Upper lobe of left lung (tissue), 4 donors: ENCODE results near the gene PKD2.

Experiments used
- EP300 ChIP-seq, 4 donors: sonication (generic); formaldehyde crosslinking; IDR thresholded peaks; one replicate each; pipeline ENCODE4 v1.5.1; 2017; ENCODE audit warnings: antibody characterized with exemption in 4 of 4, control low read depth in 2 of 4
- POLR2A ChIP-seq, 4 donors: fragments of 450-650 bp; IDR thresholded peaks; one replicate each; pipeline ENCODE4 v1.5.1; 2016 to 2017; ENCODE audit warnings: antibody characterized with exemption in 4 of 4, mild to moderate bottlenecking in 2 of 4
- POLR2AphosphoS5 ChIP-seq, 2 donors: sonication (generic); formaldehyde crosslinking; IDR thresholded peaks; one replicate each; pipeline ENCODE4 v1.5.1; 2017; ENCODE audit warnings: antibody characterized with exemption in 2 of 2
- TF ChIP-seq, protein P1 (sequence below), 6 experiments: fragments of 450-650 bp in 4 of 6; fragments of 200-600 bp in 2 of 6; sonication (generic) in 2 of 6; IDR thresholded peaks; one replicate each; pipeline ENCODE4 v1.5.1; 2016 to 2019; ENCODE audit warnings: antibody characterized with exemption in 6 of 6

DNA sequence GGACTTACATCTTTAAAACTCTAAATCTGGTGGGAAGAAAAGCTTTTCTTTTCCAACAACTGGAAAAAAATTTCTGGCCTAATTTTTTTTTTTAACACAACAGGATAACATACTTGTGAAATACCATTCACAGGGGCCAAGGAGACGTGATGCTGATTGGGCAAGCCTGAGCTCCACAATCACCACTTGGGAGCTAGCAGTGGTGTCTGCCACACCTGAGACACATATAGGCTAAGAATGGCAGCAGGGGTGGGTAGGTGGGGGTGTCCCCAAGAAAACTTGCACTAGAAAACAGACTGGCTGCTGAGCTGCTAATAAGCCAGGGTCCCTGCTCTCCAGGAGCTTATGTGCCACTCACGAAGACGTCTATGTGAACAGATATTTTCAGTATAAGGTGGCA is 5.6 kb upstream of the PKD2 start:
- TF ChIP-seq, protein P1, sequence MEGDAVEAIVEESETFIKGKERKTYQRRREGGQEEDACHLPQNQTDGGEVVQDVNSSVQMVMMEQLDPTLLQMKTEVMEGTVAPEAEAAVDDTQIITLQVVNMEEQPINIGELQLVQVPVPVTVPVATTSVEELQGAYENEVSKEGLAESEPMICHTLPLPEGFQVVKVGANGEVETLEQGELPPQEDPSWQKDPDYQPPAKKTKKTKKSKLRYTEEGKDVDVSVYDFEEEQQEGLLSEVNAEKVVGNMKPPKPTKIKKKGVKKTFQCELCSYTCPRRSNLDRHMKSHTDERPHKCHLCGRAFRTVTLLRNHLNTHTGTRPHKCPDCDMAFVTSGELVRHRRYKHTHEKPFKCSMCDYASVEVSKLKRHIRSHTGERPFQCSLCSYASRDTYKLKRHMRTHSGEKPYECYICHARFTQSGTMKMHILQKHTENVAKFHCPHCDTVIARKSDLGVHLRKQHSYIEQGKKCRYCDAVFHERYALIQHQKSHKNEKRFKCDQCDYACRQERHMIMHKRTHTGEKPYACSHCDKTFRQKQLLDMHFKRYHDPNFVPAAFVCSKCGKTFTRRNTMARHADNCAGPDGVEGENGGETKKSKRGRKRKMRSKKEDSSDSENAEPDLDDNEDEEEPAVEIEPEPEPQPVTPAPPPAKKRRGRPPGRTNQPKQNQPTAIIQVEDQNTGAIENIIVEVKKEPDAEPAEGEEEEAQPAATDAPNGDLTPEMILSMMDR (IDR thresholded peaks at IDR 0.05), result no peak
- TF ChIP-seq POLR2AphosphoS5 (IDR thresholded peaks at IDR 0.05) (no peak), EP300 (IDR thresholded peaks at IDR 0.05) (no peak), POLR2A (IDR thresholded peaks at IDR 0.05) (no peak)
